ENCODE results near the gene MRPL17. TPM values are rescaled to one million over a fixed set of nuclear protein-coding genes. Genes with fewer than 3 reads are reported as not detected.

Gene MRPL17
- total and polyA plus RNA-seq, 10 of the 15 experiments (the other 5 are each of a cell fraction or from before 2014, with no cell fraction given), result 60.3 to 171 (median 94.8) TPM

- Histone ChIP-seq H3K4me1 (ENCODE audit: control insufficient read depth, insufficient read depth, low read length) (peaks cover 9% of the 10 kb centered on the region), H3K9ac (ENCODE audit: control insufficient read depth, insufficient read depth, low read length) (no peak overlapping the region), H3K4me3 (no peak overlapping the region), H3K27me3 (replicated peaks in 1 of 2; ENCODE audit: control insufficient read depth in 2 of 2, insufficient read depth in 2 of 2, low read length in 1 of 2) (no peaks in the 10 kb centered on the region), H3K4me2 (ENCODE audit: control insufficient read depth, insufficient read depth) (no peak overlapping the region), H3K36me3 (ENCODE audit: control insufficient read depth in 2 of 2, insufficient read depth in 2 of 2, low read length in 1 of 2) (no peaks in the 10 kb centered on the region), H2AFZ (ENCODE audit: control insufficient read depth, low read depth, low read length) (no peak overlapping the region), H3K9me3 (replicated peaks; ENCODE audit: control insufficient read depth, insufficient read depth, low read length) (no peaks in the 10 kb centered on the region), H4K20me1 (ENCODE audit: control insufficient read depth, insufficient read depth) (no peaks in the 10 kb centered on the region), H3K79me2 (ENCODE audit: control insufficient read depth, insufficient read depth, low read length) (no peaks in the 10 kb centered on the region), H3K27ac (ENCODE audit: control insufficient read depth, insufficient read depth) (no peak overlapping the region)
- RAD21 ChIA-PET (ENCODE audit: unreplicated experiment), result interaction anchor here (1.0 kb wide), 1 partner anchor 31 kb away, joined by 3 read pairs; no protein-coding TSS in a partner anchor
- intact Hi-C loops (cut with micrococcal nuclease; ENCODE audit: unreplicated experiment) (no loop called here), in situ Hi-C loops (cut with MboI) (no loop called here)
- TF ChIP-seq MAX (IDR thresholded peaks at IDR 0.05; ENCODE audit: low read depth, low read length) (no peak), PRDM15 (CRISPR knock-in tag; IDR thresholded peaks at IDR 0.05) (no peak)
- FAIRE-seq, result no peak
- no TSS peak for BruUV-seq (replicated peaks)
- ATAC-seq, result no peak
- SMC1A ChIA-PET (ENCODE audit: uncharacterized antibody, unreplicated experiment), result interaction anchor here (0.8 to 1.0 kb wide), 2 partner anchors 10 to 11 kb away, joined by 3 read pairs; partner anchors contain the start of gene TPP1
- WGBS (ENCODE audit: insufficient coverage, insufficient replicate concordance, low lambda C conversion rate, missing lambda C conversion rate), result 78% methylated on average over 28 of the region's 28 CpGs
- CTCF ChIA-PET, result interaction anchor here (1.1 to 1.5 kb wide), 3 partner anchors 12 to 27 kb away, joined by 3 to 4 read pairs (median 3); partner anchors contain the start of genes ILK and TPP1
- POLR2A ChIA-PET, result interaction anchor here (1.1 kb wide), 1 partner anchor 11 kb away, joined by 4 read pairs; the partner anchor contains the start of gene TPP1
- no peak for DNase-seq (ENCODE audit: low read depth, low spot score)
Observed at GRCh38 chr11:6630632-6631291, 52.4 kb downstream of the MRPL17 start.

Other genes with a start within 250 kb of the MRPL17 start
Only the 7 nearest of the 19 such genes appear.
- 20.5 and 27.3 TPM in 2 replicates for gene RRP8, start 79.7 kb downstream of the MRPL17 start, total RNA-seq (2014; rRNA removed)
- gene RRP8, start 79.7 kb downstream of the MRPL17 start, total RNA-seq (2014; rRNA removed; fragmentation: Illumina TruSeq; extraction: Trizol), result 14.2 and 15.4 TPM in 2 replicates
- 26.3 and 27.3 TPM in 2 replicates for gene RRP8, start 79.7 kb downstream of the MRPL17 start, total RNA-seq (2021)
- 21.7 and 22.5 TPM in 2 replicates for gene RRP8, start 79.7 kb downstream of the MRPL17 start, polyA plus RNA-seq (2011; rRNA removed)
- gene RRP8, start 79.7 kb downstream of the MRPL17 start, polyA plus RNA-seq (2014; fragmentation: Illumina TruSeq; extraction: Trizol), result 21.5 and 26.1 TPM in 2 replicates
- gene RRP8, start 79.7 kb downstream of the MRPL17 start, polyA plus RNA-seq (2014; fragmentation: Nextera tagmentation; extraction: Ambion mirVana), result 10 to 100 TPM in 1 of 2 experiments, 1 to 10 TPM in 1; 4.7 to 15.8 TPM
- 20.6 and 21.8 TPM in 2 replicates for gene RRP8, start 79.7 kb downstream of the MRPL17 start, polyA plus RNA-seq (2014; rRNA removed)
- 10 to 100 TPM; 51.0 to 51.2 TPM for gene RRP8, start 79.7 kb downstream of the MRPL17 start, polyA plus RNA-seq (2016; fragmentation: Nextera tagmentation; extraction: Ambion mirVana)
- gene ILK, start 79.6 kb downstream of the MRPL17 start, total RNA-seq (2014; rRNA removed), result 73.7 and 74.2 TPM in 2 replicates
- gene ILK, start 79.6 kb downstream of the MRPL17 start, total RNA-seq (2014; rRNA removed; fragmentation: Illumina TruSeq; extraction: Trizol), result 75.0 and 76.6 TPM in 2 replicates
- gene ILK, start 79.6 kb downstream of the MRPL17 start, total RNA-seq (2021), result 90.4 and 90.7 TPM in 2 replicates
- gene ILK, start 79.6 kb downstream of the MRPL17 start, polyA plus RNA-seq (2011; rRNA removed), result 121 and 163 TPM in 2 replicates
- 108 and 111 TPM in 2 replicates for gene ILK, start 79.6 kb downstream of the MRPL17 start, polyA plus RNA-seq (2014; fragmentation: Illumina TruSeq; extraction: Trizol)
- gene ILK, start 79.6 kb downstream of the MRPL17 start, polyA plus RNA-seq (2014; fragmentation: Nextera tagmentation; extraction: Ambion mirVana), result 10 to 100 TPM; 51.8 to 77.8 TPM
- 91.9 and 93.7 TPM in 2 replicates for gene ILK, start 79.6 kb downstream of the MRPL17 start, polyA plus RNA-seq (2014; rRNA removed)
- 100 to 1,000 TPM; 105 to 124 TPM for gene ILK, start 79.6 kb downstream of the MRPL17 start, polyA plus RNA-seq (2016; fragmentation: Nextera tagmentation; extraction: Ambion mirVana)
- 167 and 172 TPM in 2 replicates for gene TAF10, start 71.1 kb downstream of the MRPL17 start, total RNA-seq (2014; rRNA removed)
- 115 and 120 TPM in 2 replicates for gene TAF10, start 71.1 kb downstream of the MRPL17 start, total RNA-seq (2014; rRNA removed; fragmentation: Illumina TruSeq; extraction: Trizol)
- gene TAF10, start 71.1 kb downstream of the MRPL17 start, total RNA-seq (2021), result 184 and 192 TPM in 2 replicates
- gene TAF10, start 71.1 kb downstream of the MRPL17 start, polyA plus RNA-seq (2011; rRNA removed), result 88.7 and 152 TPM in 2 replicates
- gene TAF10, start 71.1 kb downstream of the MRPL17 start, polyA plus RNA-seq (2014; fragmentation: Illumina TruSeq; extraction: Trizol), result 146 and 159 TPM in 2 replicates
- gene TAF10, start 71.1 kb downstream of the MRPL17 start, polyA plus RNA-seq (2014; fragmentation: Nextera tagmentation; extraction: Ambion mirVana), result 10 to 100 TPM; 27.2 to 78.9 TPM
- gene TAF10, start 71.1 kb downstream of the MRPL17 start, polyA plus RNA-seq (2014; rRNA removed), result 251 and 257 TPM in 2 replicates
- gene TAF10, start 71.1 kb downstream of the MRPL17 start, polyA plus RNA-seq (2016; fragmentation: Nextera tagmentation; extraction: Ambion mirVana), result 100 to 1,000 TPM in 1 of 2 experiments, 10 to 100 TPM in 1; 26.7 to 203 TPM
- 12.8 and 14.8 TPM in 2 replicates for gene TPP1, start 63.9 kb downstream of the MRPL17 start, total RNA-seq (2014; rRNA removed)
- 7.7 and 9.3 TPM in 2 replicates for gene TPP1, start 63.9 kb downstream of the MRPL17 start, total RNA-seq (2014; rRNA removed; fragmentation: Illumina TruSeq; extraction: Trizol)
- gene TPP1, start 63.9 kb downstream of the MRPL17 start, total RNA-seq (2021), result 35.0 and 49.2 TPM in 2 replicates
- 51.8 and 64.6 TPM in 2 replicates for gene TPP1, start 63.9 kb downstream of the MRPL17 start, polyA plus RNA-seq (2011; rRNA removed)
- 58.9 and 71.1 TPM in 2 replicates for gene TPP1, start 63.9 kb downstream of the MRPL17 start, polyA plus RNA-seq (2014; fragmentation: Illumina TruSeq; extraction: Trizol)
- 10 to 100 TPM in 1 of 2 experiments, 1 to 10 TPM in 1; 7.5 to 14.4 TPM for gene TPP1, start 63.9 kb downstream of the MRPL17 start, polyA plus RNA-seq (2014; fragmentation: Nextera tagmentation; extraction: Ambion mirVana)
- 45.0 and 50.3 TPM in 2 replicates for gene TPP1, start 63.9 kb downstream of the MRPL17 start, polyA plus RNA-seq (2014; rRNA removed)
- gene TPP1, start 63.9 kb downstream of the MRPL17 start, polyA plus RNA-seq (2016; fragmentation: Nextera tagmentation; extraction: Ambion mirVana), result 10 to 100 TPM; 38.0 to 38.6 TPM
- 0.34 and 0.38 TPM in 2 replicates for gene DCHS1, start 27.5 kb downstream of the MRPL17 start, total RNA-seq (2014; rRNA removed)
- gene DCHS1, start 27.5 kb downstream of the MRPL17 start, total RNA-seq (2014; rRNA removed; fragmentation: Illumina TruSeq; extraction: Trizol), result 0.14 and 0.18 TPM in 2 replicates
- 0.56 and 0.64 TPM in 2 replicates for gene DCHS1, start 27.5 kb downstream of the MRPL17 start, total RNA-seq (2021)
- gene DCHS1, start 27.5 kb downstream of the MRPL17 start, polyA plus RNA-seq (2011; rRNA removed), result 0.01 and 0.04 TPM in 2 replicates
- 0.02 and 0.22 TPM in 2 replicates for gene DCHS1, start 27.5 kb downstream of the MRPL17 start, polyA plus RNA-seq (2014; fragmentation: Illumina TruSeq; extraction: Trizol)
- under 1 TPM in 1 of 2 experiments, not detected in 1; 0.02 TPM for gene DCHS1, start 27.5 kb downstream of the MRPL17 start, polyA plus RNA-seq (2014; fragmentation: Nextera tagmentation; extraction: Ambion mirVana)
- gene DCHS1, start 27.5 kb downstream of the MRPL17 start, polyA plus RNA-seq (2014; rRNA removed), result 0.47 and 0.66 TPM in 2 replicates
- gene DCHS1, start 27.5 kb downstream of the MRPL17 start, polyA plus RNA-seq (2016; fragmentation: Nextera tagmentation; extraction: Ambion mirVana), result under 1 TPM; 0.04 to 0.09 TPM
- gene OR2AG2, start 88.6 kb upstream of the MRPL17 start, total RNA-seq (2014; rRNA removed), result 0.06 and 0.16 TPM in 2 replicates
- gene OR2AG2, start 88.6 kb upstream of the MRPL17 start, total RNA-seq (2014; rRNA removed; fragmentation: Illumina TruSeq; extraction: Trizol), result 0.05 and 0.09 TPM in 2 replicates
- not detected in 2 replicates for gene OR2AG2, start 88.6 kb upstream of the MRPL17 start, total RNA-seq (2021)
- 0.08 and 0.10 TPM in 2 replicates for gene OR2AG2, start 88.6 kb upstream of the MRPL17 start, polyA plus RNA-seq (2011; rRNA removed)
- gene OR2AG2, start 88.6 kb upstream of the MRPL17 start, polyA plus RNA-seq (2014; fragmentation: Illumina TruSeq; extraction: Trizol), result 0.01 and 0.10 TPM in 2 replicates
- not detected for gene OR2AG2, start 88.6 kb upstream of the MRPL17 start, polyA plus RNA-seq (2014; fragmentation: Nextera tagmentation; extraction: Ambion mirVana)
- not detected in 2 replicates for gene OR2AG2, start 88.6 kb upstream of the MRPL17 start, polyA plus RNA-seq (2014; rRNA removed)
- gene OR2AG2, start 88.6 kb upstream of the MRPL17 start, polyA plus RNA-seq (2016; fragmentation: Nextera tagmentation; extraction: Ambion mirVana), result not detected
- gene OR2AG1, start 99.7 kb upstream of the MRPL17 start, total RNA-seq (2014; rRNA removed), result not detected in 2 replicates
- not detected in 2 replicates for gene OR2AG1, start 99.7 kb upstream of the MRPL17 start, total RNA-seq (2014; rRNA removed; fragmentation: Illumina TruSeq; extraction: Trizol)
- not detected in 2 replicates for gene OR2AG1, start 99.7 kb upstream of the MRPL17 start, total RNA-seq (2021)
- gene OR2AG1, start 99.7 kb upstream of the MRPL17 start, polyA plus RNA-seq (2011; rRNA removed), result not detected in 2 replicates
- gene OR2AG1, start 99.7 kb upstream of the MRPL17 start, polyA plus RNA-seq (2014; fragmentation: Illumina TruSeq; extraction: Trizol), result not detected in 2 replicates
- gene OR2AG1, start 99.7 kb upstream of the MRPL17 start, polyA plus RNA-seq (2014; fragmentation: Nextera tagmentation; extraction: Ambion mirVana), result not detected
- gene OR2AG1, start 99.7 kb upstream of the MRPL17 start, polyA plus RNA-seq (2014; rRNA removed), result not detected in 2 replicates
- gene OR2AG1, start 99.7 kb upstream of the MRPL17 start, polyA plus RNA-seq (2016; fragmentation: Nextera tagmentation; extraction: Ambion mirVana), result not detected

Measured in GM12878 (cell line).